ENCODE results near the gene CCDC102A.
A peak's percentile ranks its signal among the peaks of the same experiment; 100 is the strongest.

Gene CCDC102A

GRCh38 chr16:57535680-57536305 lies 578 bp downstream of the CCDC102A start:
- peak; percentile 97 for DNase-seq

- no peak for DNase-seq
These were observed 1.3 kb downstream of the CCDC102A start for GRCh38 chr16:57534881-57535658.

- no peak for DNase-seq
These were observed 2.0 kb downstream of the CCDC102A start for GRCh38 chr16:57534337-57534880.

GRCh38 chr16:57533431-57534336 lies 2.7 kb downstream of the CCDC102A start:
- DNase-seq, result no peak

- no peak for DNase-seq
These were observed 4.1 kb downstream of the CCDC102A start for GRCh38 chr16:57532266-57532625.

- no peak for DNase-seq
These were observed 4.6 kb downstream of the CCDC102A start for GRCh38 chr16:57531635-57532265.

GRCh38 chr16:57531253-57531575 lies 5.2 kb downstream of the CCDC102A start:
- no peak for DNase-seq

GRCh38 chr16:57530522-57531252 lies 5.7 kb downstream of the CCDC102A start:
- DNase-seq, result no peak

GRCh38 chr16:57530104-57530521 lies 6.3 kb downstream of the CCDC102A start:
- DNase-seq, result peak; percentile 86

GRCh38 chr16:57529391-57530103 lies 6.8 kb downstream of the CCDC102A start:
- no peak for DNase-seq

GRCh38 chr16:57528499-57529390 lies 7.6 kb downstream of the CCDC102A start:
- no peak for DNase-seq

GRCh38 chr16:57527610-57528360 lies 8.6 kb downstream of the CCDC102A start:
- no peak for DNase-seq

GRCh38 chr16:57527027-57527426 lies 9.3 kb downstream of the CCDC102A start:
- no peak for DNase-seq

- DNase-seq, result no peak
These were observed 9.9 kb downstream of the CCDC102A start for GRCh38 chr16:57526498-57526897.

GRCh38 chr16:57525761-57526160 lies 10.6 kb downstream of the CCDC102A start:
- DNase-seq, result no peak

- no peak for DNase-seq
These were observed 13.4 kb downstream of the CCDC102A start for GRCh38 chr16:57522960-57523359.

- DNase-seq, result peak; percentile 83
These were observed 16.5 kb downstream of the CCDC102A start for GRCh38 chr16:57519796-57520360.

GRCh38 chr16:57518922-57519321 lies 17.4 kb downstream of the CCDC102A start:
- no peak for DNase-seq

- no peak for DNase-seq
These were observed 17.9 kb downstream of the CCDC102A start for GRCh38 chr16:57518520-57518919.

Data from activated CD4-positive, alpha-beta T cell treated with anti-CD3 and anti-CD28 coated beads, Interleukin-10, Interleukin-2, amounts not matched to agents 100 ng/mL and 50 ng/mL, durations not matched to agents 16 hours and 8 hours (primary cell).